Measurements from ENCODE around the gene FMNL2.

FMNL2 gene

GRCh38 chr2:152511981-152512380 is 177.0 kb downstream of the FMNL2 start:
- Histone ChIP-seq H3K79me2 (ENCODE audit: insufficient read depth, low read length) (no peaks in the 10 kb centered on the region), H3K27ac (ENCODE audit: low read depth, low read length, poor library complexity, severe bottlenecking) (no peak overlapping the region)
- TF ChIP-seq CTCF (IDR thresholded peaks at IDR 0.05; ENCODE audit: low read length) (no peak), EZH2 (IDR thresholded peaks at IDR 0.05; ENCODE audit: borderline replicate concordance, low read length) (no peak)

GRCh38 chr2:152513029-152513428 is 178.1 kb downstream of the FMNL2 start:
- no peaks in the 10 kb centered on the region for H3K36me3 ChIP-seq (ENCODE audit: insufficient read depth, low read length)
- H3K9me3 ChIP-seq (ENCODE audit: low read length) = no peaks in the 10 kb centered on the region
- no peak overlapping the region for H3K4me2 ChIP-seq (ENCODE audit: low read length)
- no peak overlapping the region for H3K27ac ChIP-seq (ENCODE audit: low read depth, low read length, poor library complexity, severe bottlenecking)
- no peaks in the 10 kb centered on the region for H4K20me1 ChIP-seq (ENCODE audit: insufficient read depth, low read length)
- no peaks in the 10 kb centered on the region for H3K4me1 ChIP-seq (ENCODE audit: insufficient read depth, low read length, severe bottlenecking)
- no peaks in the 10 kb centered on the region for H3K27me3 ChIP-seq (ENCODE audit: insufficient read depth, low read length)
- no peak for TF ChIP-seq CTCF (IDR thresholded peaks at IDR 0.05; ENCODE audit: low read length)
- no peak for TF ChIP-seq EZH2 (IDR thresholded peaks at IDR 0.05; ENCODE audit: borderline replicate concordance, low read length)
- H3K4me3 ChIP-seq (ENCODE audit: low read depth, low read length, poor library complexity, severe bottlenecking) = no peak overlapping the region
- no peaks in the 10 kb centered on the region for H3F3A ChIP-seq (ENCODE audit: insufficient read depth, low read length)
- H3K9ac ChIP-seq (ENCODE audit: low read length) = no peak overlapping the region
- H3K9me2 ChIP-seq (ENCODE audit: low read depth, low read length) = no peaks in the 10 kb centered on the region
- H2AFZ ChIP-seq (ENCODE audit: low read length) = no peak overlapping the region
- H3K79me2 ChIP-seq (ENCODE audit: insufficient read depth, low read length) = no peaks in the 10 kb centered on the region

More at GRCh38 chr2:152511981-152512380, 177.0 kb downstream of the FMNL2 start:
- no peak overlapping the region for H3K4me3 ChIP-seq (ENCODE audit: low read depth, low read length, poor library complexity, severe bottlenecking)
- no peaks in the 10 kb centered on the region for H4K20me1 ChIP-seq (ENCODE audit: insufficient read depth, low read length)
- no peaks in the 10 kb centered on the region for H3K9me3 ChIP-seq (ENCODE audit: low read length)
- no peaks in the 10 kb centered on the region for H3K27me3 ChIP-seq (ENCODE audit: insufficient read depth, low read length)
- no peak overlapping the region for H3K9ac ChIP-seq (ENCODE audit: low read length)
- no peaks in the 10 kb centered on the region for H3F3A ChIP-seq (ENCODE audit: insufficient read depth, low read length)
- no peaks in the 10 kb centered on the region for H3K9me2 ChIP-seq (ENCODE audit: low read depth, low read length)
- H3K36me3 ChIP-seq (ENCODE audit: insufficient read depth, low read length) = no peaks in the 10 kb centered on the region
- H3K4me2 ChIP-seq (ENCODE audit: low read length) = no peak overlapping the region
- no peak overlapping the region for H2AFZ ChIP-seq (ENCODE audit: low read length)
- no peaks in the 10 kb centered on the region for H3K4me1 ChIP-seq (ENCODE audit: insufficient read depth, low read length, severe bottlenecking)

GRCh38 chr2:152513681-152514080 is 178.7 kb downstream of the FMNL2 start:
- no peak overlapping the region for H2AFZ ChIP-seq (ENCODE audit: low read length)
- H3K27ac ChIP-seq (ENCODE audit: low read depth, low read length, poor library complexity, severe bottlenecking) = no peak overlapping the region
- no peaks in the 10 kb centered on the region for H3K4me1 ChIP-seq (ENCODE audit: insufficient read depth, low read length, severe bottlenecking)
- H3F3A ChIP-seq (ENCODE audit: insufficient read depth, low read length) = no peaks in the 10 kb centered on the region
- no peaks in the 10 kb centered on the region for H3K9me3 ChIP-seq (ENCODE audit: low read length)
- H3K79me2 ChIP-seq (ENCODE audit: insufficient read depth, low read length) = no peaks in the 10 kb centered on the region
- H3K9ac ChIP-seq (ENCODE audit: low read length) = no peak overlapping the region
- H3K4me2 ChIP-seq (ENCODE audit: low read length) = no peak overlapping the region
- no peaks in the 10 kb centered on the region for H3K27me3 ChIP-seq (ENCODE audit: insufficient read depth, low read length)
- TF ChIP-seq EZH2 (IDR thresholded peaks at IDR 0.05; ENCODE audit: borderline replicate concordance, low read length) (no peak), CTCF (IDR thresholded peaks at IDR 0.05; ENCODE audit: low read length) (no peak)
- no peaks in the 10 kb centered on the region for H3K36me3 ChIP-seq (ENCODE audit: insufficient read depth, low read length)
- H4K20me1 ChIP-seq (ENCODE audit: insufficient read depth, low read length) = no peaks in the 10 kb centered on the region
- no peak overlapping the region for H3K4me3 ChIP-seq (ENCODE audit: low read depth, low read length, poor library complexity, severe bottlenecking)
- H3K9me2 ChIP-seq (ENCODE audit: low read depth, low read length) = no peaks in the 10 kb centered on the region
